ENCODE measurements around the gene HOXA13. TPM values are rescaled to one million over a fixed set of nuclear protein-coding genes. Genes with fewer than 3 reads are reported as not detected.

HOXA13 gene
- total RNA-seq, 1 experiment from 2014 or later, result 1.3 TPM

DNA sequence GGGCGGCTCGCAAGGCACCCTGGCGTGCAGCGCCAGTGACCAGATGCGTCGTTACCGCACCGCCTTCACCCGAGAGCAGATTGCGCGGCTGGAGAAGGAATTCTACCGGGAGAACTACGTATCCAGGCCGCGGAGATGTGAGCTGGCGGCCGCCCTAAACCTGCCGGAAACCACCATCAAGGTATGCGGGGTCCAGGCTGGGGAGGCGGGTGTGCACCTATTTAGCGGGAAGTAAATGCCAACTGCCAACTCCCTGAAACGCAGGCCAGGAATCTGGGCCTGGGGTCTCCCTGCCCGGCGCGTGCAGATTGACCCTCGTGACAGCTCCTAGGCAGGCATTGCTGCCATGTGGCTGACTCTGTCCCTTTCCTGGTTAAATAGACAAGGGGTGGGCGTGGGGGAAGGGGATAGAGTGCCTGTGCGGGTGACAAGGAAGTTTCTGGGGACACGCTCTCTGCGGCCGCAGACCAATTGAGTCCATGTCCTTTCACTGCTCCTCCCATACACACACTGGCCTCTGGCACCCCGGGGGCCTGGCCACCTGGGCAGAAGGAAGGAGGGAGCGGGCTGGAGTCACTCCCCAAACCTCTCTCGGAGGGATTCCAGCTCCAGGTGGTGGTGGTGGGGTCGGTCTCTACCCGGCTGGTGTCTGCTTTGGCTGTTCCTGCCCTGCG is 45.4 kb upstream of the HOXA13 start:
- CTCF ChIA-PET, result no interaction called here
- intact Hi-C loops (cut with micrococcal nuclease; ENCODE audit: unreplicated experiment), result no loop called here
- no peak overlapping the region for H3K27ac Mint-ChIP-seq (ENCODE audit: unreplicated experiment)
- no peaks in the 10 kb centered on the region for H3K4me1 Mint-ChIP-seq (ENCODE audit: low read depth, unreplicated experiment)
- TF ChIP-seq, protein P1, sequence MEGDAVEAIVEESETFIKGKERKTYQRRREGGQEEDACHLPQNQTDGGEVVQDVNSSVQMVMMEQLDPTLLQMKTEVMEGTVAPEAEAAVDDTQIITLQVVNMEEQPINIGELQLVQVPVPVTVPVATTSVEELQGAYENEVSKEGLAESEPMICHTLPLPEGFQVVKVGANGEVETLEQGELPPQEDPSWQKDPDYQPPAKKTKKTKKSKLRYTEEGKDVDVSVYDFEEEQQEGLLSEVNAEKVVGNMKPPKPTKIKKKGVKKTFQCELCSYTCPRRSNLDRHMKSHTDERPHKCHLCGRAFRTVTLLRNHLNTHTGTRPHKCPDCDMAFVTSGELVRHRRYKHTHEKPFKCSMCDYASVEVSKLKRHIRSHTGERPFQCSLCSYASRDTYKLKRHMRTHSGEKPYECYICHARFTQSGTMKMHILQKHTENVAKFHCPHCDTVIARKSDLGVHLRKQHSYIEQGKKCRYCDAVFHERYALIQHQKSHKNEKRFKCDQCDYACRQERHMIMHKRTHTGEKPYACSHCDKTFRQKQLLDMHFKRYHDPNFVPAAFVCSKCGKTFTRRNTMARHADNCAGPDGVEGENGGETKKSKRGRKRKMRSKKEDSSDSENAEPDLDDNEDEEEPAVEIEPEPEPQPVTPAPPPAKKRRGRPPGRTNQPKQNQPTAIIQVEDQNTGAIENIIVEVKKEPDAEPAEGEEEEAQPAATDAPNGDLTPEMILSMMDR (IDR thresholded peaks at IDR 0.05; ENCODE audit: unreplicated experiment), result no peak
- H3K36me3 Mint-ChIP-seq (ENCODE audit: insufficient read depth, unreplicated experiment), result peaks cover 15% of the 10 kb centered on the region
- no TSS peak for BruUV-seq (replicated peaks)
- H3K9me3 Mint-ChIP-seq (ENCODE audit: low read depth, unreplicated experiment), result no peaks in the 10 kb centered on the region
- H3K4me3 Mint-ChIP-seq (ENCODE audit: low read depth, unreplicated experiment), result peak overlapping the region; percentile 79
- peaks cover 100% of the 10 kb centered on the region for H3K27me3 Mint-ChIP-seq (ENCODE audit: unreplicated experiment)
- DNase-seq, result no peak

DNA sequence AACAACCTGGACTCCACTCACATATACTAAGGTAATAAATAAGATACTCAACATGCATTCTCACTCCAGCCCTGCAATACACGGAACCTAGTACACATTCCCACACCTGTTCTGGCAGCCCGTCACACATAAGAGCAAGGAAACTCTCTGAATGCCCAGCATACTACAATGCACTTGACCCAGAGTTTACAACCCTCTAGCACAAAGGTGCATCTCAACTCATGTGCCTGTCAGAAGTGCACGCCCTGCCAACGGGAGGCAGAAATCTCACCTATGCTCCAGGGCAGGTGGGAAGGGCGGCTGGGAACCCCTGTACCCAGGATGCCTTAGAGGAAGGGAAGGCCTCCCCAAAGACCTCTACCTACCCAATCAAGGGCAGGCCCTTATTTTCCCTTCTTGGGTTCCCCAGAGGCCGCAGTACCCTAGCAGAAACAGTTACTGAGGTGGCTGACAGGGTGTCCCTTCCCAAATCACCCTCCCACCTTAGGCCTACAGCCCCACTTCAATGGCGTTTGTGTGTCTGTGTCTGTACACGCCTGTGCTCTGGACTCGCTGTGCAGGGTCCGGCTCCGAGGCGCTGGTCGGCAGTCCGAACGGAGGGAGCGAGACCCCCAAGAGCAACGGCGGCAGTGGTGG is 44.7 kb upstream of the HOXA13 start:
- Mint-ChIP-seq H3K4me3 (ENCODE audit: low read depth, unreplicated experiment) (peak overlapping the region; percentile 79), H3K4me1 (ENCODE audit: low read depth, unreplicated experiment) (no peaks in the 10 kb centered on the region), H3K27ac (ENCODE audit: unreplicated experiment) (no peak overlapping the region), H3K27me3 (ENCODE audit: unreplicated experiment) (peaks cover 100% of the 10 kb centered on the region), H3K9me3 (ENCODE audit: low read depth, unreplicated experiment) (no peaks in the 10 kb centered on the region), H3K36me3 (ENCODE audit: insufficient read depth, unreplicated experiment) (peaks cover 15% of the 10 kb centered on the region)
- intact Hi-C loops (cut with micrococcal nuclease; ENCODE audit: unreplicated experiment), result loop anchor here (5.0 kb wide), 1 partner anchor 178 kb away; no protein-coding TSS in a partner anchor
- DNase-seq, result no peak
- TF ChIP-seq, protein P1 (IDR thresholded peaks at IDR 0.05; ENCODE audit: unreplicated experiment), result no peak
- BruUV-seq (replicated peaks), result no TSS peak
- CTCF ChIA-PET, result no interaction called here

DNA sequence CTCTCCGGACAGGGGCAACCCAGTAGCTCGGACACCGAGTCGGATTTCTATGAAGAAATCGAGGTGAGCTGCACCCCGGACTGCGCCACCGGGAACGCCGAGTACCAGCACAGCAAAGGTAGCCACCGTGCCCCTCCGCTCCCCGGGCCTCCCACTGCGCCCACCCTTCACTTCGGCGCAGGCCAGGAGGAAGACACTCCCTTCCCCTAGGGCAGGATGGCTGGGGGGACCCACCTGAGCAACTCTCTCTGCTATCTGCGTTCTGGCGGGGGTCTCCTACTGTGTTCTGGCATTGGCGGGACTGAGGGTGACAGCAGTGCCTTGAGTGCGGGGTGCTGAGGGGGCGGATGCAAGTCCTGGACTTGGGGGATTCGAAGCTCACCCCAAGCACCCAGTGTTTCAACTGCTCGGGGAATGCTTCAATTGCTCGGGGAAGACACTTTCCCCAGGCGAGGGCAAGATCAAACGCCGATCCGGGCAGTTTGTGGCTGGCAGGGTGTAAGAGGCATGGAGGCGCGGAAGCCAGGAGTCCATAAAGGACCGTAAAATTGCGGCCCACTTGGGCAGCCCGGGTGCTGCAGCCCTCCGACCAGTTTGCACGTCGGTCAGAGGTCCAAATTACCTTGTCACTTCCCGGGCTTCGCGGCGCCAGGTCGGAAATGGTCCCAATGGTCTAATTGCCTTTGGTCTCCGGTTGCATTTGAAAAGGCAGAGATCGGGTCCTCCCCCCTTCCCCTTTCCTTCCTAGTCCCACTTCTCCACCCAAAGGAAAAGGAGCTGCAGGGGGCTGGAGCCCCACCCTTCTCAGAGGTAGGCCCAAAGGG is 43.7 kb upstream of the HOXA13 start:
- no peak overlapping the region for H3K27ac Mint-ChIP-seq (ENCODE audit: unreplicated experiment)

More for the DNA sequence above, 43.7 kb upstream of the HOXA13 start:
- intact Hi-C loops (cut with micrococcal nuclease; ENCODE audit: unreplicated experiment), result loop anchor here (5.0 kb wide), 1 partner anchor 179 kb away; no protein-coding TSS in a partner anchor
- CTCF ChIA-PET, result interaction anchor here (0.6 kb wide), 3 partner anchors 15 to 1417 kb away, joined by 3 to 6 read pairs (median 6); no protein-coding TSS in a partner anchor
- TF ChIP-seq, protein P1 (IDR thresholded peaks at IDR 0.05; ENCODE audit: unreplicated experiment), result no peak
- Mint-ChIP-seq H3K4me3 (ENCODE audit: low read depth, unreplicated experiment) (peak overlapping the region; percentile 64), H3K36me3 (ENCODE audit: insufficient read depth, unreplicated experiment) (peaks cover 15% of the 10 kb centered on the region), H3K27me3 (ENCODE audit: unreplicated experiment) (peaks cover 99% of the 10 kb centered on the region), H3K9me3 (ENCODE audit: low read depth, unreplicated experiment) (no peaks in the 10 kb centered on the region), H3K4me1 (ENCODE audit: low read depth, unreplicated experiment) (no peaks in the 10 kb centered on the region)
- BruUV-seq (replicated peaks), result no TSS peak
- no peak for DNase-seq

All from Calu3 (cell line).